H1 (cell line): ENCODE measurements around the gene GREB1.

Experiments used
- CEBPB ChIP-seq: IDR thresholded peaks from 2 replicates; pipeline ENCODE4 v1.6.1; 2012; ENCODE audit warnings: low read depth, low read length
- CHD2 ChIP-seq: IDR thresholded peaks from 2 replicates; pipeline ENCODE4 v1.6.1; 2012; ENCODE audit warnings: low read length, improper control_type of control experiment
- CTCF ChIP-seq, 3 experiments: IDR thresholded peaks; 1 replicate in 2 of 3; 2 replicates in 1 of 3; pipeline versions ENCODE4 v1.5.1 to v1.6.1; 2011; ENCODE audit warnings: low read length in 3 of 3, mild to moderate bottlenecking in 3 of 3, inconsistent platforms in 2 of 3, low read depth in 1 of 3, moderate library complexity in 1 of 3; ENCODE audit not compliant: insufficient read depth in 1 of 3; ENCODE audit errors: control extremely low read depth in 1 of 3
- GTF2F1 ChIP-seq: IDR thresholded peaks from 2 replicates; pipeline ENCODE4 v1.6.1; 2012; ENCODE audit warnings: low read depth, low read length, improper control_type of control experiment, borderline replicate concordance

DNA sequence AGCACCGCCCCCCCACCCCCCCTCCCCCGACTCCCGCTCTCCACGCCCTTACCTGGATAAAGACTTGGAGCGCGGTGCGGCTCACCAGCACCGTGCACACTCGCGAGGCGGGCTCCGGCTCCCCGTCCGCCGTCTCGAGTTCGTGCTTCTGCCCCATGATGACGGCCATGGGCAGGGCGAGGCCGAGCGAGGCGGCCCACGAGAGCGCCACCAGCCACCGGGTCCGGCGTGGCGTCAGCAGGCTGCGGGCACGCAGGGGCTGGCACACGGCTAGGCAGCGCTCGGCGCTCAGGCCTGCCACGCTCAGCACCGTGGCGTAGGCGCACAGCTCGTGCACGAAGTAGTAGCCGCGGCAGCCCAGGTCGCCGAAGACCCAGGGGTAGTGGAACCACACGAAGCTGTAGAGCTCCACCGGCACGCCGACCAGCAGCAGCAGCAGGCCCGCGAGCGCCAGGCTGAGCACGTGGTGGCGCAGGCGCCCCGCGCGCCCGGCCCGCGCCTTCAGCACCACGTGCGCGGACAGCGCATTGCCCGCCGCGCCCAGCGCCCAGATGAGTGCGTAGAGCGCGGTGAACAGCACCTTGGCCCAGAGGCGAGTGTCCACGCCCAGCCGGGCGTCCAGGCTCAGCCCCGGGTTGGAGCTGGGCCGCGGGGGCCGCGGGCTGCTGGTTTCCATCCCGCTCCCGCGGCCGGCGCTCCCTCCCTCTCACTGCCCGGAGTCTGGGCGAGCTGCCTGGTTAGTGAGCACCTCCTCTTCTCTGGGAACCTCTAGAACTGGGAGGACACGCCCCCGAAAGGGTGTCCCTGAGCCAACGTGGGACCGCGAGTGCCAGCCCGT, 135.8 kb downstream of the GREB1 start, which contains the start of gene NTSR2:
- TF ChIP-seq CEBPB (no peak), GTF2F1 (no peak; the same call in 1 of the 2 replicates), CTCF (IDR thresholded peaks at IDR 0.05; ENCODE audit: control extremely low read depth in 1 of 3, insufficient read depth in 1 of 3, low read depth in 1 of 3, low read length in 3 of 3) (peak in 2 of 3 experiments; percentile 4 to 18; a peak in 2 of 4 replicates), CHD2 (no peak)
